Peyer's patch (tissue), 4 donors: ENCODE measurements around the gene RCHY1. TPM values are rescaled to one million over a fixed set of nuclear protein-coding genes. Genes with fewer than 3 reads are reported as not detected.

ENCODE experiments used
- DNase-seq, 3 donors: peaks; one replicate each; pipeline ENCODE4 v3.0.0-alpha.2; 2017 to 2019
- H3K27ac ChIP-seq, 4 donors: fragments of 200-600 bp; sonication (generic); one replicate each; pipeline ENCODE4 v1.5.1; 2016 to 2019
- H3K27me3 ChIP-seq, 2 donors: fragments of 200-600 bp; sonication (generic); one replicate each; pipeline ENCODE4 v1.5.1; 2019
- H3K36me3 ChIP-seq, 3 donors: fragments of 200-600 bp; sonication (generic); one replicate each; pipeline ENCODE4 v1.5.1; 2016 to 2019
- H3K4me1 ChIP-seq, 4 donors: fragments of 200-600 bp; sonication (generic); one replicate each; pipeline ENCODE4 v1.5.1; 2016 to 2019
- H3K4me3 ChIP-seq, 4 donors: fragments of 200-600 bp; sonication (generic); 1 replicate in 3 of 4; 2 replicates in 1 of 4; pipeline ENCODE4 v1.5.1; 2016 to 2019; ENCODE audit warnings: mild to moderate bottlenecking in 1 of 4
- H3K9me3 ChIP-seq, 4 donors: fragments of 200-600 bp; sonication (generic); one replicate each; pipeline ENCODE4 v1.5.1; 2016 to 2019; ENCODE audit warnings: mild to moderate bottlenecking in 1 of 4
- CTCF ChIP-seq, 6 experiments: fragments of 450-650 bp in 4 of 6; fragments of 200-600 bp in 2 of 6; sonication (generic) in 1 of 6; IDR thresholded peaks; one replicate each; pipeline ENCODE4 v1.5.1; 2017 to 2019; ENCODE audit warnings: antibody characterized with exemption in 6 of 6, mild to moderate bottlenecking in 3 of 6, moderate library complexity in 1 of 6
- POLR2A ChIP-seq, 2 donors: fragments of 450-650 bp; IDR thresholded peaks; one replicate each; pipeline ENCODE4 v1.5.1; 2017; ENCODE audit warnings: antibody characterized with exemption in 2 of 2, mild to moderate bottlenecking in 2 of 2, moderate library complexity in 2 of 2
- total RNA-seq, 4 donors: library from RNA; depleted of rRNA; stranded (reverse); fragments of >200 nt; gene quantifications; one replicate each; pipeline ENCODE4 v1.1.0, GENCODE V29; 2016

RCHY1 gene
- 10 to 100 TPM; 10.5 to 35.5 (median 20.0) TPM for total RNA-seq

- Histone ChIP-seq H3K27ac (peak within 1 kb of the TSS; percentile 93 to 98 (median 94)), H3K4me3 (peak within 1 kb of the TSS; percentile 63 to 85 (median 71)), H3K9me3 (no peaks in the 10 kb centered on the region), H3K36me3 (peaks cover 0 to 26% (median 0%) of the 10 kb centered on the region in 3 donors), H3K27me3 (no peaks in the 10 kb centered on the region), H3K4me1 (peaks cover 0 to 33% (median 4%) of the 10 kb centered on the region in 4 donors)
- peak; percentile 92 to 97 (median 97) for DNase-seq
- TF ChIP-seq POLR2A (IDR thresholded peaks at IDR 0.05): peak; percentile 88 to 89
- peak in 2 of 6 experiments; percentile 22 to 26 for TF ChIP-seq CTCF (IDR thresholded peaks at IDR 0.05)
Observed at GRCh38 chr4:75514131-75514948, at the start of gene RCHY1, which contains the start of gene THAP6. TSS of gene RCHY1 (minus strand) at chr4:75514403. CDS start at chr4:75514286, 117 bp downstream. TSS of gene THAP6 (plus strand) at chr4:75514473. CDS start at chr4:75515453, 980 bp downstream.

GRCh38 chr4:75561789-75562188 lies 47.6 kb upstream of the RCHY1 start:
- Histone ChIP-seq H3K9me3 (no peaks in the 10 kb centered on the region), H3K4me3 (no peak overlapping the region), H3K4me1 (no peaks in the 10 kb centered on the region), H3K36me3 (no peaks in the 10 kb centered on the region), H3K27me3 (no peaks in the 10 kb centered on the region), H3K27ac (no peak overlapping the region)
- TF ChIP-seq POLR2A (IDR thresholded peaks at IDR 0.05): no peak
- no peak for TF ChIP-seq CTCF (IDR thresholded peaks at IDR 0.05)
- no peak for DNase-seq

GRCh38 chr4:75557696-75558095 lies 43.5 kb upstream of the RCHY1 start:
- no peaks in the 10 kb centered on the region for H3K36me3 ChIP-seq
- H3K9me3 ChIP-seq: no peaks in the 10 kb centered on the region
- TF ChIP-seq POLR2A (IDR thresholded peaks at IDR 0.05) (no peak), CTCF (IDR thresholded peaks at IDR 0.05) (no peak)
- no peaks in the 10 kb centered on the region for H3K4me1 ChIP-seq
- H3K27ac ChIP-seq: no peak overlapping the region
- H3K4me3 ChIP-seq: no peak overlapping the region
- no peaks in the 10 kb centered on the region for H3K27me3 ChIP-seq
- peak in 2 of 3 donors; percentile 51 to 54 for DNase-seq

- no peaks in the 10 kb centered on the region for H3K4me1 ChIP-seq
- H3K4me3 ChIP-seq: peak within 1 kb of the TSS in 2 of 4 donors; percentile 7 to 24
- H3K9me3 ChIP-seq: no peaks in the 10 kb centered on the region
- H3K27ac ChIP-seq: peak within 1 kb of the TSS in 2 of 4 donors; percentile 6 to 33
- H3K27me3 ChIP-seq: no peaks in the 10 kb centered on the region
- peak in 2 of 3 donors; percentile 60 to 74 for DNase-seq
- no peaks in the 10 kb centered on the region for H3K36me3 ChIP-seq
- no peak for TF ChIP-seq POLR2A (IDR thresholded peaks at IDR 0.05)
- peak in 1 of 6 experiments; percentile 0 for TF ChIP-seq CTCF (IDR thresholded peaks at IDR 0.05)
Observed at GRCh38 chr4:75555294-75556164, 41.3 kb upstream of the RCHY1 start, which contains the start of gene ODAPH. TSS of gene ODAPH (plus strand) at chr4:75556066. CDS start at chr4:75556083, 17 bp downstream.

GRCh38 chr4:75552452-75552851 lies 38.2 kb upstream of the RCHY1 start:
- Histone ChIP-seq H3K9me3 (no peaks in the 10 kb centered on the region), H3K27me3 (no peaks in the 10 kb centered on the region), H3K36me3 (no peaks in the 10 kb centered on the region), H3K4me3 (no peak overlapping the region), H3K4me1 (no peaks in the 10 kb centered on the region), H3K27ac (no peak overlapping the region)
- TF ChIP-seq POLR2A (IDR thresholded peaks at IDR 0.05): no peak
- no peak for TF ChIP-seq CTCF (IDR thresholded peaks at IDR 0.05)
- DNase-seq: no peak
